AG04449 (cell line): ENCODE results near the gene CSF1.

Source experiments
- CTCF ChIA-PET: fragments of 350-600 bp; formaldehyde crosslinking; extraction: SDS; loops from one replicate; lab custom pipeline; 2021; ENCODE audit warnings: antibody characterized with exemption; lab: Yijun Ruan, JAX
- POLR2A ChIA-PET: fragments of 400-600, 350-600 bp; formaldehyde crosslinking; extraction: SDS; loops from one replicate; lab custom pipeline; 2020; ENCODE audit warnings: antibody characterized with exemption, inconsistent platforms; lab: Yijun Ruan, JAX
- DNase-seq: peaks from one replicate; pipeline ENCODE4 v3.0.0-alpha.2; 2010; ENCODE audit warnings: low read depth, low spot score
- H3K4me3 ChIP-seq: 2 replicates; pipeline ENCODE4 v1.5.1; 2011; ENCODE audit warnings: low read depth, mild to moderate bottlenecking, control low read depth, low read length
- TF ChIP-seq, protein P1 (sequence below): IDR thresholded peaks from one replicate; pipeline ENCODE4 v1.5.1; 2011; ENCODE audit warnings: mild to moderate bottlenecking, moderate library complexity, low read length, control low read depth, inconsistent platforms; ENCODE audit not compliant: insufficient read depth; ENCODE audit errors: missing control alignments

Gene CSF1

GRCh38 chr1:109904105-109904817, 6.4 kb upstream of the CSF1 start:
- TF ChIP-seq, protein P1, sequence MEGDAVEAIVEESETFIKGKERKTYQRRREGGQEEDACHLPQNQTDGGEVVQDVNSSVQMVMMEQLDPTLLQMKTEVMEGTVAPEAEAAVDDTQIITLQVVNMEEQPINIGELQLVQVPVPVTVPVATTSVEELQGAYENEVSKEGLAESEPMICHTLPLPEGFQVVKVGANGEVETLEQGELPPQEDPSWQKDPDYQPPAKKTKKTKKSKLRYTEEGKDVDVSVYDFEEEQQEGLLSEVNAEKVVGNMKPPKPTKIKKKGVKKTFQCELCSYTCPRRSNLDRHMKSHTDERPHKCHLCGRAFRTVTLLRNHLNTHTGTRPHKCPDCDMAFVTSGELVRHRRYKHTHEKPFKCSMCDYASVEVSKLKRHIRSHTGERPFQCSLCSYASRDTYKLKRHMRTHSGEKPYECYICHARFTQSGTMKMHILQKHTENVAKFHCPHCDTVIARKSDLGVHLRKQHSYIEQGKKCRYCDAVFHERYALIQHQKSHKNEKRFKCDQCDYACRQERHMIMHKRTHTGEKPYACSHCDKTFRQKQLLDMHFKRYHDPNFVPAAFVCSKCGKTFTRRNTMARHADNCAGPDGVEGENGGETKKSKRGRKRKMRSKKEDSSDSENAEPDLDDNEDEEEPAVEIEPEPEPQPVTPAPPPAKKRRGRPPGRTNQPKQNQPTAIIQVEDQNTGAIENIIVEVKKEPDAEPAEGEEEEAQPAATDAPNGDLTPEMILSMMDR: no peak
- ChIA-PET POLR2A (no interaction called here), CTCF (interaction anchor here (1.1 to 2.7 kb wide), 5 partner anchors 13 to 132 kb away, joined by 3 to 14 read pairs (median 4); partner anchors contain the start of gene AHCYL1)
- no peak for DNase-seq
- no peak overlapping the region for H3K4me3 ChIP-seq

- ChIA-PET CTCF (interaction anchor here (2.1 to 2.7 kb wide), 2 partner anchors 10 to 79 kb away, joined by 5 to 14 read pairs; partner anchors contain the start of gene AHCYL1), POLR2A (no interaction called here)
- TF ChIP-seq, protein P1: no peak
- H3K4me3 ChIP-seq: no peak overlapping the region
- DNase-seq: no peak
Observed at GRCh38 chr1:109905491-109905890, 5.2 kb upstream of the CSF1 start.

DNA sequence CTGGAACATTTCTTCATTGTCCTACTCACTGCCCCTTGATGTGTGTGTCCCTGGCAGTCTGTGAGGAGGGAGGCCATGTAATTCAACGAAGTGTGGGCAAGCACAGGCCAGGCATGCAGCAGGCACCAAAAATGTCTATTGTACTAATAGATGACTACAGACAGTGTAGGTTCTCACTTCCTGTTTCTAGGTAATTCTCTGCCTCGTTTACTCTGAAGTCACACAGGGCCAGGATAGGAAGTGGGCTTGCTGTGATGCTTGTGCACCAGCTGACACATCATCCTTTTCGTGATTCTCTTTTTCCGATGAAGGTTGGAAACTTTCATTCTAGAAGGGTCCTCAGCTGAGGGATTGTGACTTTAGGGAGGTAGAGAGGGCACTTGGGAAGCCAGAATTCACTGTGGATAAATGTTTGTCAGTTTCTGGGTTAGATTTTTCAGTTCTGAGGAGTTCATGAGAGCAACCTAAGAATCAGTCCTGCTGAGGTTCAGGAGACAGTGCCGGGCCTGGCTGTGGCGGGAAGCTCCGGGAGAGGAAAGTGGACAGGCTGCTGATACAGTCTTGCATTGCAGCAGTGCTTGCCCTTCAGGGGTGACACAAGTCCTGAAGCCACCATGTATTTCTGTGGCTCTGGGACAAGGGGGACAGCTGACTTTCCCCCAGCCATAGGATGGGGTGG, 4.3 kb upstream of the CSF1 start:
- ChIA-PET POLR2A (no interaction called here), CTCF (interaction anchor here (1.4 to 2.7 kb wide), 4 partner anchors 8 to 129 kb away, joined by 5 to 9 read pairs (median 6); partner anchors contain the start of gene AHCYL1)
- DNase-seq: no peak
- TF ChIP-seq, protein P1: no peak
- no peak overlapping the region for H3K4me3 ChIP-seq

DNA sequence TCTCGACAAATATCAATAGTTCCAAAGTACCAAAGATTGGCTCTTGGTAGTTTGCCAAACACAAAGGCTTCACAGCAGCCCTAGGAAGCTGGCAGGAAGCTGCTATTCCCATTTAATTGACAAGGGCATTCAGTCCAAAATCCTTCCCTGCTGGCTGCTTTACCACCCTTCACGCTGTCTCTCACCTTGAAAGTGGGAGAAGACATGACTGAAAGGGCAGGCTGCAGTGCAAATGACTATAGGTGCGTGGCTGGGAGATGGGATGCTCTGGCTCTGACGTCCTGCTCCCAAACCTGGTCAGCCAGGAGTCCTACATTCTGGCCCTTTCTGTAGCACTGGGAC, 3.8 kb upstream of the CSF1 start:
- H3K4me3 ChIP-seq: no peak overlapping the region
- ChIA-PET POLR2A (no interaction called here), CTCF (interaction anchor here (1.4 to 2.7 kb wide), 5 partner anchors 9 to 130 kb away, joined by 5 to 9 read pairs (median 8); partner anchors contain the start of gene AHCYL1)
- TF ChIP-seq, protein P1: no peak
- DNase-seq: no peak

DNA sequence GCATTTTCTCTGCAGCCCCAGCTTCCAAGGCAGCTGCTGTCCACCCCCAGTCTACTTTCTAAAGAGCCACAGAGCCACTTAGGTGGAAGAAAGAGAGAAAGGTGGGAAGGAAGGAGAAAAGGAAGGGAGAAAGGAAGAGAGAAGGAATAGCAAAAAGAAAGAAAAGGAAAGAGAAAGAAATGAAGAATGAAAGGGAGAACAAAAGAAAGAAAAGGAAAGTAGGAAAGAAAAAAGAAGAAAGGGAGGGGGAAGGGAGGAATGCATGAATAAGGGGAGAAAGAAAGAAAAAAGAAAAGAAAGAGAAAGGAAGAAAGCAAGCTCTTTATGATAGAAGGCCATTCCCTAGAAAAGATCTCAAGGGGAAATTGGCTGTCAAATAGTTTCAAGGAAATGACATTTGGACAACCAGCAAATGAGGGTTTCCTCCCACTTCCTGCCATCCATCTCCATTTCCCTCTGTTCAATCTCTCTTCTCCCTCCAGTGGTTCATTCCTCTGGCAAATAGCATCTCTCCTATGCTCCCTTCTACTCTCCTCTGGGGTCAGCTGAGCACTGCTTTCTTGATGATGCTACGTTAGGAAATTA, 3.4 kb upstream of the CSF1 start:
- ChIA-PET CTCF (interaction anchor here (1.2 to 2.7 kb wide), 7 partner anchors 9 to 133 kb away, joined by 3 to 9 read pairs (median 5); partner anchors contain the start of gene AHCYL1), POLR2A (no interaction called here)
- DNase-seq: no peak
- TF ChIP-seq, protein P1: no peak
- H3K4me3 ChIP-seq: no peak overlapping the region

- H3K4me3 ChIP-seq: no peak overlapping the region
- CTCF ChIA-PET: interaction anchor here (1.6 to 2.0 kb wide), 2 partner anchors 15 to 135 kb away, joined by 3 to 9 read pairs; no protein-coding TSS in a partner anchor
- no peak for DNase-seq
- POLR2A ChIA-PET: no interaction called here
- TF ChIP-seq, protein P1: no peak
Observed at GRCh38 chr1:109908836-109909235, 1.8 kb upstream of the CSF1 start.
